H1 (cell line): Measurements from ENCODE around the gene ADD2. TPM values are rescaled to one million over a fixed set of nuclear protein-coding genes. Genes with fewer than 3 reads are reported as not detected.

Source experiments
- CTCF ChIA-PET: fragments of 300-600 bp; sonication (Branson Sonifier 250); formaldehyde crosslinking; loops from one replicate; lab custom pipeline; 2021; ENCODE audit not compliant: partially characterized antibody; lab: Charles Lee
- POLR2A ChIA-PET: fragments of 300-600 bp; sonication (Branson Sonifier 250); formaldehyde crosslinking; loops from one replicate; lab custom pipeline; 2021; ENCODE audit warnings: inconsistent platforms; ENCODE audit not compliant: partially characterized antibody; lab: Charles Lee
- DNase-seq, 2 experiments: peaks; one replicate each; pipeline versions ENCODE4 v3.0.0 to v3.0.0-alpha.2; 2010 to 2022; ENCODE audit warnings: low spot score in 2 of 2, low read depth in 1 of 2, mixed read lengths in 1 of 2
- FAIRE-seq: peaks from 2 replicates; lab custom pipeline; 2011; peaks lifted over from hg19 to GRCh38; lab: Jason Lieb, UNC
- H2AFZ ChIP-seq: 2 replicates; pipeline ENCODE4 v1.8.1; 2012; ENCODE audit warnings: low read length, inconsistent platforms
- H2AK5ac ChIP-seq: 2 replicates; pipeline ENCODE4 v1.6.1; 2013; ENCODE audit warnings: low read depth, low read length
- H2BK120ac ChIP-seq: replicated peaks from 2 replicates; pipeline ENCODE3; 2013; ENCODE audit warnings: low read depth, low read length, inconsistent platforms
- H2BK12ac ChIP-seq: 2 replicates; pipeline ENCODE4 v1.6.1; 2013; ENCODE audit warnings: low read depth, low read length
- H2BK15ac ChIP-seq: 2 replicates; pipeline ENCODE4 v1.6.1; 2013; ENCODE audit warnings: low read length
- H2BK20ac ChIP-seq: 2 replicates; pipeline ENCODE4 v1.6.1; 2013; ENCODE audit warnings: low read length
- H2BK5ac ChIP-seq: 2 replicates; pipeline ENCODE4 v1.6.1; 2013; ENCODE audit warnings: low read depth, low read length
- H3K14ac ChIP-seq: 2 replicates; pipeline ENCODE4 v1.6.1; 2013; ENCODE audit warnings: inconsistent platforms; ENCODE audit not compliant: insufficient read length
- H3K18ac ChIP-seq: 2 replicates; pipeline ENCODE4 v1.6.1; 2013; ENCODE audit warnings: low read length; ENCODE audit errors: extremely low read depth
- H3K23ac ChIP-seq: 2 replicates; pipeline ENCODE4 v1.6.1; 2013; ENCODE audit warnings: inconsistent platforms; ENCODE audit not compliant: insufficient read length
- H3K23me2 ChIP-seq: 2 replicates; pipeline ENCODE4 v1.6.1; 2013; ENCODE audit warnings: low read depth, low read length
- H3K27ac ChIP-seq: 2 replicates; pipeline ENCODE4 v1.6.1; 2011; ENCODE audit warnings: low read depth, low read length, inconsistent platforms
- H3K27me3 ChIP-seq, 4 experiments: replicated peaks in 1 of 4; 1 replicate in 1 of 4; 2 replicates in 3 of 4; pipeline versions ENCODE4 v1.6.1 to v1.8.1; 2011 to 2013; ENCODE audit warnings: low read length in 3 of 4, mild to moderate bottlenecking in 3 of 4, inconsistent platforms in 2 of 4, mixed read lengths in 2 of 4, moderate library complexity in 1 of 4; ENCODE audit not compliant: control insufficient read depth in 3 of 4, insufficient read depth in 3 of 4; ENCODE audit errors: extremely low read depth in 1 of 4
- H3K36me3 ChIP-seq, 4 experiments: 2 replicates each; pipeline versions ENCODE4 v1.6.1 to v1.8.1; 2011 to 2013; ENCODE audit warnings: mild to moderate bottlenecking in 4 of 4, low read length in 3 of 4, moderate library complexity in 2 of 4, control low read depth in 1 of 4, inconsistent platforms in 1 of 4; ENCODE audit not compliant: insufficient read depth in 4 of 4, control insufficient read depth in 2 of 4
- H3K4ac ChIP-seq: replicated peaks from 2 replicates; pipeline ENCODE3; 2013; ENCODE audit warnings: low read length, low read depth, mixed read lengths, inconsistent platforms; ENCODE audit not compliant: insufficient read length
- H3K4me1 ChIP-seq, 4 experiments: replicated peaks in 1 of 4; 1 replicate in 1 of 4; 2 replicates in 3 of 4; pipeline versions ENCODE4 v1.6.1 to v1.8.1; 2011 to 2013; ENCODE audit warnings: low read length in 3 of 4, inconsistent platforms in 2 of 4, mixed read lengths in 1 of 4; ENCODE audit not compliant: insufficient read depth in 4 of 4, control insufficient read depth in 3 of 4
- H3K4me2 ChIP-seq, 2 experiments: 2 replicates each; pipeline versions ENCODE4 v1.6.1 to v1.8.1; 2011 to 2013; ENCODE audit warnings: low read depth in 2 of 2, low read length in 2 of 2, control low read depth in 1 of 2, inconsistent platforms in 1 of 2, mild to moderate bottlenecking in 1 of 2; ENCODE audit not compliant: insufficient read depth in 1 of 2
- H3K4me3 ChIP-seq, 4 experiments: fragments of 200-600, 300-600 bp in 1 of 4; sonication (generic), shearing (Covaris generic), sonication (Bioruptor Twin) in 1 of 4; 2 replicates each; pipeline versions ENCODE4 v1.5.1 to v1.8.1; 2011 to 2016; ENCODE audit warnings: low read length in 4 of 4, low read depth in 3 of 4, control low read depth in 2 of 4, inconsistent platforms in 2 of 4, mild to moderate bottlenecking in 2 of 4, mixed read lengths in 1 of 4, moderate library complexity in 1 of 4; ENCODE audit not compliant: insufficient read depth in 2 of 4; ENCODE audit errors: extremely low read depth in 1 of 4
- H3K56ac ChIP-seq: replicated peaks from 2 replicates; pipeline ENCODE3; 2013; ENCODE audit warnings: low read depth, mild to moderate bottlenecking, mixed read lengths, low read length, inconsistent platforms; ENCODE audit not compliant: insufficient read length
- H3K79me1 ChIP-seq: 2 replicates; pipeline ENCODE4 v1.6.1; 2013; ENCODE audit warnings: low read depth, low read length, control low read depth
- H3K79me2 ChIP-seq, 2 experiments: 2 replicates each; pipeline versions ENCODE4 v1.6.1 to v1.8.1; 2012 to 2013; ENCODE audit warnings: low read length in 2 of 2, mild to moderate bottlenecking in 2 of 2, inconsistent platforms in 1 of 2; ENCODE audit not compliant: insufficient read depth in 2 of 2, control insufficient read depth in 1 of 2
- H3K9ac ChIP-seq, 4 experiments: replicated peaks in 1 of 4; 1 replicate in 1 of 4; 2 replicates in 3 of 4; pipeline versions ENCODE4 v1.6.1 to v1.8.1; 2011 to 2013; ENCODE audit warnings: low read depth in 3 of 4, low read length in 3 of 4, control low read depth in 2 of 4, mild to moderate bottlenecking in 2 of 4, moderate library complexity in 2 of 4, inconsistent platforms in 1 of 4; ENCODE audit errors: extremely low read depth in 1 of 4
- H3K9me3 ChIP-seq, 2 experiments: 2 replicates each; pipeline versions ENCODE4 v1.6.1 to v1.8.1; 2012 to 2013; ENCODE audit warnings: mild to moderate bottlenecking in 2 of 2, moderate library complexity in 2 of 2, control low read depth in 1 of 2, inconsistent platforms in 1 of 2, low read depth in 1 of 2, low read length in 1 of 2, mixed read lengths in 1 of 2; ENCODE audit not compliant: insufficient read depth in 2 of 2
- H4K20me1 ChIP-seq, 2 experiments: replicated peaks in 1 of 2; 2 replicates each; pipeline versions ENCODE3 to v1.8.1; 2011 to 2013; ENCODE audit warnings: inconsistent platforms in 2 of 2, low read length in 2 of 2, mild to moderate bottlenecking in 1 of 2; ENCODE audit not compliant: insufficient read depth in 2 of 2, control insufficient read depth in 1 of 2
- H4K5ac ChIP-seq: 2 replicates; pipeline ENCODE4 v1.6.1; 2013; ENCODE audit warnings: low read length, low read depth, mixed read lengths, inconsistent platforms; ENCODE audit not compliant: insufficient read length
- H4K8ac ChIP-seq: 2 replicates; pipeline ENCODE4 v1.8.0; 2013; ENCODE audit warnings: mild to moderate bottlenecking, moderate library complexity, low read length, inconsistent platforms; ENCODE audit not compliant: insufficient read depth; ENCODE audit errors: extremely low read depth
- H4K91ac ChIP-seq: replicated peaks from 2 replicates; pipeline ENCODE3; 2013; ENCODE audit warnings: low read length, mixed read lengths, inconsistent platforms; ENCODE audit not compliant: insufficient read length
- BRCA1 ChIP-seq: IDR thresholded peaks from 2 replicates; pipeline ENCODE4 v1.6.1; 2012; ENCODE audit warnings: low read depth, low read length, improper control_type of control experiment
- CHD2 ChIP-seq: IDR thresholded peaks from 2 replicates; pipeline ENCODE4 v1.6.1; 2012; ENCODE audit warnings: low read length, improper control_type of control experiment
- HDAC6 ChIP-seq: IDR thresholded peaks from one replicate; pipeline ENCODE4 v1.7.1; 2012; ENCODE audit warnings: low read depth, mild to moderate bottlenecking, inconsistent platforms, low read length, moderate library complexity
- JUN ChIP-seq: IDR thresholded peaks from 2 replicates; pipeline ENCODE4 v1.6.1; 2011; ENCODE audit warnings: low read depth, mild to moderate bottlenecking, improper control_type of control experiment, low read length
- JUND ChIP-seq: IDR thresholded peaks from 2 replicates; pipeline ENCODE4 v1.6.1; 2011; ENCODE audit warnings: mild to moderate bottlenecking, improper control_type of control experiment, low read length
- SIRT6 ChIP-seq: IDR thresholded peaks from one replicate; pipeline ENCODE4 v1.7.1; 2012; ENCODE audit warnings: low read length, inconsistent platforms
- SUZ12 ChIP-seq: fragments of 200-600 bp; sonication (generic); IDR thresholded peaks from 2 replicates; pipeline ENCODE4 v1.6.1; 2012; ENCODE audit warnings: mild to moderate bottlenecking, inconsistent platforms, low read length, moderate library complexity, mixed read lengths
- WGBS, 2 experiments: shearing (Covaris generic) in 1 of 2; methylation state at CpG; one replicate each; pipeline versions ENCODE4 v1.1.6 to v1.1.7; 2013 to 2015; ENCODE audit warnings: low lambda C conversion rate in 2 of 2, mixed read lengths in 2 of 2, inconsistent platforms in 1 of 2, low coverage in 1 of 2, missing lambda C conversion rate in 1 of 2; ENCODE audit not compliant: insufficient replicate concordance in 2 of 2, insufficient coverage in 1 of 2, insufficient read length in 1 of 2; ENCODE audit errors: extremely low coverage in 1 of 2, missing lambda C conversion rate in 1 of 2; 5-methylcytosine and 5-hydroxymethylcytosine counted together
- polyA plus RNA-seq, 7 experiments: library from polyadenylated mRNA; depleted of rRNA in 3 of 7; stranded (reverse) in 5 of 7; unstranded in 2 of 7; fragments of >200 nt in 5 of 7; fragments of 200-250 nt in 2 of 7; gene quantifications; 1 replicate in 5 of 7; 2 replicates in 1 of 7; 4 replicates in 1 of 7; pipeline versions ENCODE4 v1.2.1 to v1.2.3, GENCODE V29; 2011 to 2013; ENCODE audit warnings: missing spikeins in 2 of 7, mixed read lengths in 2 of 7
- total RNA-seq: library from RNA; stranded (reverse); fragmentation: NEBNext Ultra II Directional; extraction: Animal tissue kit (Norgen Biotek cat#: 25700); gene quantifications from 2 replicates; pipeline ENCODE4 v1.2.1, GENCODE V29; 2021

Gene ADD2
- total and polyA plus RNA-seq, 2 of the 8 experiments (the other 6 are each of a cell fraction or from before 2014, with no cell fraction given): 58.5 to 170 TPM

DNA sequence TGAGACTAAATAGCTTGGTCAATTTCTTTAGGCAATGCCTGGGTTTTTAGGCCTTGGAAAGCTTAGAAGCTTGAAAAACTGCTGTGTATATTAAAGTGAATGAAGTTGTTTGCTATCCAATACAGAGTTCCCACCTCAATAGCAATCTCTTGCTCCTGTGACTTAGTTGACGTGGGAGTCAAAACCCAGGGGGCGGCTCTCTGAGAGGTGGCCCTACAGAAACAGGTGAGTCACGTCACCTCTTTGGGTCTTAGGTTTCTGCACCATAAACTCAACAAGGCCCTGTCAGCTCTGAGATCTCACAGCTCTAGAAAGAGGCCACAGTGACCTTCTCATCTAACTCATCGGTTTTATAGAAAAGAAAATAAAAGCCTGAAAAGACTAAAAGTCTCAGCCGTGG is 79.6 kb downstream of the ADD2 start:
- H3K23me2 ChIP-seq: no peaks in the 10 kb centered on the region
- no peak overlapping the region for H3K18ac ChIP-seq
- H2BK12ac ChIP-seq: no peak overlapping the region
- no peak overlapping the region for H2BK5ac ChIP-seq
- H4K8ac ChIP-seq: no peak overlapping the region
- H4K91ac ChIP-seq: no peak overlapping the region
- H3K9me3 ChIP-seq: no peaks in the 10 kb centered on the region
- TF ChIP-seq SUZ12: no peak
- no peak for TF ChIP-seq SIRT6
- no peak for TF ChIP-seq CHD2
- no peak for TF ChIP-seq HDAC6
- TF ChIP-seq JUND: no peak
- no peak for TF ChIP-seq BRCA1
- no peak for TF ChIP-seq JUN
- no peak overlapping the region for H2BK15ac ChIP-seq
- H2AFZ ChIP-seq: no peak overlapping the region
- H3K27ac ChIP-seq: no peak overlapping the region
- no peak overlapping the region for H3K9ac ChIP-seq
- ChIA-PET POLR2A (interaction anchor here (1.1 to 1.9 kb wide), 3 partner anchors 11 to 78 kb away, joined by 3 to 6 read pairs (median 4); no protein-coding TSS in a partner anchor), CTCF (interaction anchor here (0.7 to 7.5 kb wide), 17 partner anchors 10 to 169 kb away, joined by 3 to 117 read pairs (median 3); partner anchors contain the start of genes ADD2 and FIGLA)
- FAIRE-seq (no peak), DNase-seq (no peak)
- H3K4me3 ChIP-seq: no peak overlapping the region
- H2BK20ac ChIP-seq: no peak overlapping the region
- no peak overlapping the region for H3K4me2 ChIP-seq
- peaks cover 26 to 61% (median 51%) of the 10 kb centered on the region in 4 experiments for H3K36me3 ChIP-seq
- peaks cover 0 to 9% (median 2%) of the 10 kb centered on the region in 4 experiments; a peak in 5 of 7 replicates for H3K4me1 ChIP-seq
- H3K4ac ChIP-seq: no peak overlapping the region
- H3K79me1 ChIP-seq: no peaks in the 10 kb centered on the region; the same call in 1 of the 2 replicates
- H3K23ac ChIP-seq: no peak overlapping the region
- no peak overlapping the region for H3K14ac ChIP-seq
- 92% methylated on average over 5 of the region's 5 CpGs; no CpG with 5 or more reads in 1 of the 2 experiments for WGBS, 2 experiments
- no peak overlapping the region for H3K56ac ChIP-seq
- H4K5ac ChIP-seq: no peak overlapping the region
- H2AK5ac ChIP-seq: no peak overlapping the region
- H4K20me1 ChIP-seq: peaks cover 0 to 12% of the 10 kb centered on the region in 2 experiments
- no peaks in the 10 kb centered on the region for H3K79me2 ChIP-seq
- no peak overlapping the region for H2BK120ac ChIP-seq
- no peaks in the 10 kb centered on the region for H3K27me3 ChIP-seq
